ENCODE data around the gene EFEMP1.

- TF ChIP-seq ZNF318 (IDR thresholded peaks at IDR 0.05; ENCODE audit: borderline replicate concordance in 1 of 2, low read depth in 1 of 2): no peak
- TF ChIP-seq ZNF507 (tag; conservative IDR thresholded peaks at IDR 0.05): no peak
- TF ChIP-seq RBFOX2 (IDR thresholded peaks at IDR 0.05; ENCODE audit: low read depth, low read length): no peak
- no peak for TF ChIP-seq PHB2 (IDR thresholded peaks at IDR 0.05; ENCODE audit: low read depth)
- TF ChIP-seq CTCF (IDR thresholded peaks at IDR 0.05 in 2 of 3, conservative IDR thresholded peaks at IDR 0.05 in 1 of 3; ENCODE audit: insufficient read depth in 2 of 3, low read depth in 1 of 3, low read length in 3 of 3): no peak
These were observed 370 bp upstream of the EFEMP1 start for GRCh38 chr2:55923982-55924321.

All from K562 (cell line).